Ramos (cell line): ENCODE data around the gene BTBD2.
"Not testable (repeated sequence)": the region's sequence is repeated elsewhere in the genome, so short reads cannot be mapped to it uniquely, and the experiment has no call there.

Source experiments
- in situ Hi-C: fragments of 300-500 bp; cut with MboI; formaldehyde crosslinking; loops from one replicate; pipeline ENCODE4 v1.14.3; 2022; ENCODE audit warnings: low sequenced_read_pairs; ENCODE audit not compliant: unreplicated experiment

BTBD2 gene

GRCh38 chr19:1988464-1988863 lies 27.1 kb downstream of the BTBD2 start:
- in situ Hi-C loops = not testable (repeated sequence)

GRCh38 chr19:1987197-1988187 lies 28.0 kb downstream of the BTBD2 start:
- in situ Hi-C loops = no loop called here

GRCh38 chr19:1986357-1987162 lies 29.0 kb downstream of the BTBD2 start:
- in situ Hi-C loops = no loop called here

- in situ Hi-C loops = no loop called here
These were observed 29.7 kb downstream of the BTBD2 start for GRCh38 chr19:1985588-1986356.

- in situ Hi-C loops = no loop called here
These were observed 31.2 kb downstream of the BTBD2 start for GRCh38 chr19:1984357-1984756.

- in situ Hi-C loops = no loop called here
These were observed 34.3 kb downstream of the BTBD2 start for GRCh38 chr19:1981253-1981652.

GRCh38 chr19:1980809-1981181 lies 34.7 kb downstream of the BTBD2 start:
- in situ Hi-C loops = no loop called here

- in situ Hi-C loops = no loop called here
These were observed 35.3 kb downstream of the BTBD2 start for GRCh38 chr19:1980091-1980808.

GRCh38 chr19:1979642-1980041 lies 35.9 kb downstream of the BTBD2 start:
- in situ Hi-C loops = no loop called here

GRCh38 chr19:1979017-1979416 lies 36.5 kb downstream of the BTBD2 start:
- in situ Hi-C loops = no loop called here

GRCh38 chr19:1978346-1978894 lies 37.1 kb downstream of the BTBD2 start:
- in situ Hi-C loops = no loop called here

- in situ Hi-C loops = no loop called here
These were observed 38.4 kb downstream of the BTBD2 start for GRCh38 chr19:1977120-1977519.

- in situ Hi-C loops = no loop called here
These were observed 40.4 kb downstream of the BTBD2 start for GRCh38 chr19:1975162-1975480.

- in situ Hi-C loops = no loop called here
These were observed 40.9 kb downstream of the BTBD2 start for GRCh38 chr19:1974381-1975161.

- in situ Hi-C loops = no loop called here
These were observed 44.6 kb downstream of the BTBD2 start for GRCh38 chr19:1970806-1971502.

GRCh38 chr19:1970003-1970805 lies 45.3 kb downstream of the BTBD2 start:
- in situ Hi-C loops = no loop called here

GRCh38 chr19:1969176-1970002 lies 46.1 kb downstream of the BTBD2 start:
- in situ Hi-C loops = no loop called here
